ENCODE data around the gene OR2L13.

Gene OR2L13, protein sequence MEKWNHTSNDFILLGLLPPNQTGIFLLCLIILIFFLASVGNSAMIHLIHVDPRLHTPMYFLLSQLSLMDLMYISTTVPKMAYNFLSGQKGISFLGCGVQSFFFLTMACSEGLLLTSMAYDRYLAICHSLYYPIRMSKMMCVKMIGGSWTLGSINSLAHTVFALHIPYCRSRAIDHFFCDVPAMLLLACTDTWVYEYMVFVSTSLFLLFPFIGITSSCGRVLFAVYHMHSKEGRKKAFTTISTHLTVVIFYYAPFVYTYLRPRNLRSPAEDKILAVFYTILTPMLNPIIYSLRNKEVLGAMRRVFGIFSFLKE

DNA sequence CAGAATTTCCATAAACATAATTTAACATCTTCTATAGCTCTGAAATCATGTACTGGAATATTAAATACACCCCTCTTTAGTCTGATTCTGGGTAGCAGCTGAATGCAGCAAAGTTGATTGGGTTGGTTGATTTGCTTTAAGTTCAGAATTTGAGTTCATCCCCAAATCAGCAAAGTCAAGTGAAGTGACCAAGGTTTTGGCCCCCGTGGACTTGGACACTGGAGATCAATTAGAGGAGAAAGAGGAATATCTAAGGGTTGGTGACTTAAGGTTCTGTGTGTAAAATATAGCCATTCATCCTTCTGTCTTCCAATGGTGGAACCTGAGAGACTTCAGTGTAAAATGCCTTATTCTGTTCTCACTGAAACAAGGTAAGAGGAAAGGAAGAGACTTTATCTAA lies at the start of gene OR2L13:
TSS of gene OR2L13 (plus strand) at position 301 of the 400 bp plus-strand sequence. CDS start 4,192 bp downstream, outside the sequence.
- TF ChIP-seq, protein P1, sequence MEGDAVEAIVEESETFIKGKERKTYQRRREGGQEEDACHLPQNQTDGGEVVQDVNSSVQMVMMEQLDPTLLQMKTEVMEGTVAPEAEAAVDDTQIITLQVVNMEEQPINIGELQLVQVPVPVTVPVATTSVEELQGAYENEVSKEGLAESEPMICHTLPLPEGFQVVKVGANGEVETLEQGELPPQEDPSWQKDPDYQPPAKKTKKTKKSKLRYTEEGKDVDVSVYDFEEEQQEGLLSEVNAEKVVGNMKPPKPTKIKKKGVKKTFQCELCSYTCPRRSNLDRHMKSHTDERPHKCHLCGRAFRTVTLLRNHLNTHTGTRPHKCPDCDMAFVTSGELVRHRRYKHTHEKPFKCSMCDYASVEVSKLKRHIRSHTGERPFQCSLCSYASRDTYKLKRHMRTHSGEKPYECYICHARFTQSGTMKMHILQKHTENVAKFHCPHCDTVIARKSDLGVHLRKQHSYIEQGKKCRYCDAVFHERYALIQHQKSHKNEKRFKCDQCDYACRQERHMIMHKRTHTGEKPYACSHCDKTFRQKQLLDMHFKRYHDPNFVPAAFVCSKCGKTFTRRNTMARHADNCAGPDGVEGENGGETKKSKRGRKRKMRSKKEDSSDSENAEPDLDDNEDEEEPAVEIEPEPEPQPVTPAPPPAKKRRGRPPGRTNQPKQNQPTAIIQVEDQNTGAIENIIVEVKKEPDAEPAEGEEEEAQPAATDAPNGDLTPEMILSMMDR (IDR thresholded peaks at IDR 0.05; ENCODE audit: poor library complexity, severe bottlenecking), result no peak
- Histone ChIP-seq H3K27me3 (ENCODE audit: insufficient read depth, poor library complexity, severe bottlenecking) (no peaks in the 10 kb centered on the region), H3K9me3 (ENCODE audit: severe bottlenecking) (no peaks in the 10 kb centered on the region), H3K4me3 (ENCODE audit: severe bottlenecking) (no peak within 1 kb of the TSS), H3K36me3 (ENCODE audit: low read depth) (no peaks in the 10 kb centered on the region), H3K4me1 (ENCODE audit: insufficient read depth, poor library complexity, severe bottlenecking) (no peaks in the 10 kb centered on the region), H3K27ac (ENCODE audit: poor library complexity, severe bottlenecking) (no peak within 1 kb of the TSS)
- ATAC-seq (ENCODE audit: low read depth) (no peak), DNase-seq (ENCODE audit: low spot score) (no peak)

DNA sequence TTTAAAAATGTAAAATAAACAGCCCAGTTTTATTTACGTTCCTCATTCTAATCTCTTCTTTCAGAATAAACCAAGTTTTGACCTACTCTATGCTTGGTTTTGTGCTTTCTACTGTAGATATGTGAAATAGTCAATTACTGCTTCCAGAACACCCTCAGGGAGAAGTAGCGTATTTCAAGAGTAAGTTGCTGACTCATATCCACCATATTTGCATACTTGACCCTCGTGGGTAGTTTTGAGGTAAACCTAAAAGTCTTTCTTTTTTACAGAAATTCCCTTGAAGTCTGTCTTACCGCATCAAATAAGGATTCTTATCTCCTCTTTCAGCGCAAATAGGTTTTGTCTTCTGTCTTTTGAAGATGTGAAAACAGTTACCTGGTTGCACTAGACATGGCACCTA lies 49.8 kb upstream of the OR2L13 start:
- Histone ChIP-seq H3K27me3 (ENCODE audit: insufficient read depth, poor library complexity, severe bottlenecking) (no peaks in the 10 kb centered on the region), H3K4me3 (ENCODE audit: severe bottlenecking) (no peak overlapping the region), H3K36me3 (ENCODE audit: low read depth) (no peaks in the 10 kb centered on the region), H3K4me1 (ENCODE audit: insufficient read depth, poor library complexity, severe bottlenecking) (no peaks in the 10 kb centered on the region), H3K9me3 (ENCODE audit: severe bottlenecking) (no peaks in the 10 kb centered on the region), H3K27ac (ENCODE audit: poor library complexity, severe bottlenecking) (no peak overlapping the region)
- ATAC-seq (ENCODE audit: low read depth) (no peak), DNase-seq (ENCODE audit: low spot score) (no peak)
- TF ChIP-seq, protein P1 (IDR thresholded peaks at IDR 0.05; ENCODE audit: poor library complexity, severe bottlenecking), result no peak

DNA sequence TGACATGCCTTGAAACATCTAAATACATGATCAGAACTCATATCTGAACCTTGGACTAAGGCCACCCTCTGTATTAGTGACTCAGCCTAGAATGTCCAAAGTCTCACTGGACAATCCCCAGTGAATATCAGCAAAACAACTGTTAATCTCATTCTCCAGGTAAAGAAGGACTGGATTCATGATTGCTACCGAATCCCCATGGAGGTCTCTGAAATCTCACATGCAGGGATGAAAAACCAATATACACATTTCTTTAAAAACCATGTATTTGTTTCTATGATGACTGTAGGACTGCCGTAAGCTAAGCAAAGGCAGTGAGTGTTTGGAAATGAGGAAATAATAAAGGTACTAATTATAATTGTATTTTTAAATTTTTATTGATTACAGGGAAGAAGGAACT lies 48.4 kb upstream of the OR2L13 start, which contains the start of gene OR2L3:
TSS of gene OR2L3 (plus strand) at position 301 of the 400 bp plus-strand sequence. CDS start 13,846 bp downstream, outside the sequence.
- H3K27ac ChIP-seq (ENCODE audit: poor library complexity, severe bottlenecking), result no peak within 1 kb of the TSS
- TF ChIP-seq, protein P1 (IDR thresholded peaks at IDR 0.05; ENCODE audit: poor library complexity, severe bottlenecking), result no peak
- no peaks in the 10 kb centered on the region for H3K4me1 ChIP-seq (ENCODE audit: insufficient read depth, poor library complexity, severe bottlenecking)
- no peaks in the 10 kb centered on the region for H3K36me3 ChIP-seq (ENCODE audit: low read depth)
- no peaks in the 10 kb centered on the region for H3K9me3 ChIP-seq (ENCODE audit: severe bottlenecking)
- no peak within 1 kb of the TSS for H3K4me3 ChIP-seq (ENCODE audit: severe bottlenecking)
- ATAC-seq (ENCODE audit: low read depth), result no peak
- DNase-seq (ENCODE audit: low spot score), result no peak
- no peaks in the 10 kb centered on the region for H3K27me3 ChIP-seq (ENCODE audit: insufficient read depth, poor library complexity, severe bottlenecking)

DNA sequence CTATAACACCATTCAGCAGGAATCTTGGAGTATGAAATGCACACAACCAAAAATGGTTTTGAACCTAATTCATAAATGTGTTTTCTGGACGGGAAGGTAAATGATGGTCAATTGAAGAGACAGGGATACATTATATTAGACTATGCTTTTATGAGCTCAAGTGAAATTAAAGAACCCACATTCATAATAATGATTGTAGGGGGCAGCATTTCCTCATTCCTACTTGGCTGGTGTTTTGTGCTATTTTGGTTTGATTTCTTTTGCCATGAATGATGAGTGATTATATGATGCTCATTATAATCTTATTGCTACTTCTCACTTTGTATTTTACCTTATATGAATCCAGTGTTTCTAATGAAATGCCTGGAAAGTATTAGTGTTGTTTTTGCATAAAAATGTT lies 48.0 kb upstream of the OR2L13 start:
- H3K36me3 ChIP-seq (ENCODE audit: low read depth), result no peaks in the 10 kb centered on the region
- no peak for ATAC-seq (ENCODE audit: low read depth)
- TF ChIP-seq, protein P1 (IDR thresholded peaks at IDR 0.05; ENCODE audit: poor library complexity, severe bottlenecking), result no peak

DNA sequence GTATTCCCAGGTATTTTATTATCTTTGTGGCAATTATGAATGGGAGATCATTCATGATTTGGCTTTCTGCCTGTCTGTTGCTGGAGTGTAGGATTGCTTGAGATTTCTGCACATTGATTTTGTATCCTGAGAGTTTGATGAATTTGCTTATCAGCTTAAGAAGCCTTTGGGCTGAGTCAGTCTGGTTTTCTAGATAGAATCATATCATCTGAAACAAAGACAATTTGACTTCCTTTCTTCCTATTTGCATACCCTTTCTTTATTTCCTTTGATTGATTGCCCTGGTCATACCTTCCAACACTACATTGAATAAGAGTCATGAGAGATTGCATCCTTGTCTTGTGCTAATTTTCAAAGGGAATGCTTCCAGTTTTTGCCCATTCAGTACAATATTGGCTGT lies 40.3 kb upstream of the OR2L13 start:
- H3K36me3 ChIP-seq (ENCODE audit: low read depth), result no peaks in the 10 kb centered on the region
- H3K27me3 ChIP-seq (ENCODE audit: insufficient read depth, poor library complexity, severe bottlenecking), result no peaks in the 10 kb centered on the region
- TF ChIP-seq, protein P1 (IDR thresholded peaks at IDR 0.05; ENCODE audit: poor library complexity, severe bottlenecking), result no peak
- H3K4me3 ChIP-seq (ENCODE audit: severe bottlenecking), result no peak overlapping the region
- DNase-seq (ENCODE audit: low spot score) (no peak), ATAC-seq (ENCODE audit: low read depth) (no peak)
- H3K27ac ChIP-seq (ENCODE audit: poor library complexity, severe bottlenecking), result no peak overlapping the region
- no peaks in the 10 kb centered on the region for H3K4me1 ChIP-seq (ENCODE audit: insufficient read depth, poor library complexity, severe bottlenecking)
- H3K9me3 ChIP-seq (ENCODE audit: severe bottlenecking), result no peaks in the 10 kb centered on the region

More for the DNA sequence above, 48.0 kb upstream of the OR2L13 start:
- H3K27ac ChIP-seq (ENCODE audit: poor library complexity, severe bottlenecking), result no peak overlapping the region
- H3K4me3 ChIP-seq (ENCODE audit: severe bottlenecking), result no peak overlapping the region
- H3K27me3 ChIP-seq (ENCODE audit: insufficient read depth, poor library complexity, severe bottlenecking), result no peaks in the 10 kb centered on the region
- H3K4me1 ChIP-seq (ENCODE audit: insufficient read depth, poor library complexity, severe bottlenecking), result no peaks in the 10 kb centered on the region
- no peaks in the 10 kb centered on the region for H3K9me3 ChIP-seq (ENCODE audit: severe bottlenecking)
- no peak for DNase-seq (ENCODE audit: low spot score)
